ENCODE data around the gene C18orf63. TPM values are rescaled to one million over a fixed set of nuclear protein-coding genes. Genes with fewer than 3 reads are reported as not detected.
"Not testable (repeated sequence)": the region's sequence is repeated elsewhere in the genome, so short reads cannot be mapped to it uniquely, and the experiment has no call there.

C18orf63 gene
- polyA plus RNA-seq, 10 donors = 0.03 to 0.11 TPM; not detected in 8

- DNase-seq = no peak
Observed at GRCh38 chr18:74286106-74286855, 29.4 kb upstream of the C18orf63 start.

GRCh38 chr18:74286856-74287255 is 28.8 kb upstream of the C18orf63 start:
- DNase-seq = no peak

- no peak for DNase-seq
Observed at GRCh38 chr18:74288041-74288440, 27.6 kb upstream of the C18orf63 start.

- no peak for DNase-seq
Observed at GRCh38 chr18:74288730-74289129, 26.9 kb upstream of the C18orf63 start.

GRCh38 chr18:74289137-74289536 is 26.5 kb upstream of the C18orf63 start:
- no peak for DNase-seq

- DNase-seq = no peak
Observed at GRCh38 chr18:74290021-74290420, 25.6 kb upstream of the C18orf63 start.

GRCh38 chr18:74290794-74291471 is 24.7 kb upstream of the C18orf63 start:
- DNase-seq = peak in 1 of 3 donors; percentile 23

GRCh38 chr18:74291472-74291770 is 24.2 kb upstream of the C18orf63 start:
- DNase-seq = no peak

GRCh38 chr18:74291771-74292540 is 23.7 kb upstream of the C18orf63 start, which contains the start of gene CYB5A:
Gene CYB5A (minus strand): TSS chr18:74291963. CDS start chr18:74291875, 88 bp downstream.
- DNase-seq = peak; percentile 98 to 99 (median 99)

GRCh38 chr18:74292541-74292858 is 23.1 kb upstream of the C18orf63 start:
- DNase-seq = no peak

- not testable (repeated sequence) for DNase-seq
Observed at GRCh38 chr18:74292982-74293381, 22.7 kb upstream of the C18orf63 start.

GRCh38 chr18:74294526-74294925 is 21.1 kb upstream of the C18orf63 start:
- DNase-seq = no peak

- DNase-seq = no peak
Observed at GRCh38 chr18:74299162-74299561, 16.5 kb upstream of the C18orf63 start.

- DNase-seq = no peak
Observed at GRCh38 chr18:74299746-74300145, 15.9 kb upstream of the C18orf63 start.

GRCh38 chr18:74303306-74303705 is 12.3 kb upstream of the C18orf63 start:
- no peak for DNase-seq

- DNase-seq = no peak
Observed at GRCh38 chr18:74303936-74304335, 11.7 kb upstream of the C18orf63 start.

- no peak for DNase-seq
Observed at GRCh38 chr18:74310411-74310810, 5.2 kb upstream of the C18orf63 start.

GRCh38 chr18:74311000-74311399 is 4.6 kb upstream of the C18orf63 start:
- no peak for DNase-seq

GRCh38 chr18:74314759-74315463 is 728 bp upstream of the C18orf63 start:
- DNase-seq = no peak

GRCh38 chr18:74316257-74317170 is 875 bp downstream of the C18orf63 start:
- DNase-seq = peak in 1 of 3 donors; percentile 33

GRCh38 chr18:74326231-74326630 is 10.6 kb downstream of the C18orf63 start:
- DNase-seq = no peak

Data from muscle of back (tissue), 11 donors.